Activated CD8-positive, alpha-beta T cell treated with anti-CD3 and anti-CD28 coated beads for 36 hours (primary cell): Measurements from ENCODE around the gene POU4F3. TPM values are rescaled to one million over a fixed set of nuclear protein-coding genes. Genes with fewer than 3 reads are reported as not detected.

Experiments used
- ATAC-seq: fragments of 200-7000 bp; cut with Tn5 transposase; one replicate; pipeline ENCODE4 v1.10.0; 2021; ENCODE audit warnings: mild to moderate bottlenecking, moderate library complexity
- CTCF ChIA-PET: fragments of 350-600 bp; sonication (Branson Sonifier 250); formaldehyde crosslinking; loops from one replicate; lab custom pipeline; 2021; ENCODE audit warnings: antibody characterized with exemption; lab: Charles Lee
- POLR2A ChIA-PET: fragments of 350-600 bp; sonication (Branson Sonifier 250); formaldehyde crosslinking; loops from one replicate; lab custom pipeline; 2021; ENCODE audit warnings: antibody characterized with exemption; lab: Charles Lee
- DNase-seq: peaks from one replicate; pipeline ENCODE4 v3.0.0-alpha.2; 2020
- H3K27ac Mint-ChIP-seq: one replicate; pipeline ENCODE4 v1.8.0; 2021; ENCODE audit warnings: mild to moderate bottlenecking, mixed read lengths
- H3K27me3 Mint-ChIP-seq: one replicate; pipeline ENCODE4 v1.8.0; 2021; ENCODE audit warnings: mixed read lengths
- H3K36me3 Mint-ChIP-seq: one replicate; pipeline ENCODE4 v1.8.0; 2021; ENCODE audit warnings: low read depth, mixed read lengths
- H3K4me1 Mint-ChIP-seq: one replicate; pipeline ENCODE4 v1.8.0; 2021; ENCODE audit warnings: low read depth, mixed read lengths
- H3K4me3 Mint-ChIP-seq: one replicate; pipeline ENCODE4 v1.8.0; 2021; ENCODE audit warnings: mild to moderate bottlenecking, moderate library complexity, mixed read lengths
- H3K9me3 Mint-ChIP-seq: one replicate; pipeline ENCODE4 v1.8.0; 2021; ENCODE audit warnings: mixed read lengths
- intact Hi-C: fragments of 100-400 bp; cut with micrococcal nuclease; formaldehyde crosslinking; loops from one replicate; pipeline ENCODE4 v1.10.0; 2022
- total RNA-seq, 2 experiments: library from RNA; stranded (reverse); gene quantifications; one replicate each; pipeline ENCODE4 v1.2.3, GENCODE V29; 2021
- TF ChIP-seq, protein P1 (sequence below): fragments of 200-600 bp; IDR thresholded peaks from one replicate; pipeline ENCODE4 v1.8.0; 2022; ENCODE audit warnings: antibody characterized with exemption, mild to moderate bottlenecking

POU4F3 gene
- total RNA-seq, 2 experiments from 2014 or later: not detected

DNA sequence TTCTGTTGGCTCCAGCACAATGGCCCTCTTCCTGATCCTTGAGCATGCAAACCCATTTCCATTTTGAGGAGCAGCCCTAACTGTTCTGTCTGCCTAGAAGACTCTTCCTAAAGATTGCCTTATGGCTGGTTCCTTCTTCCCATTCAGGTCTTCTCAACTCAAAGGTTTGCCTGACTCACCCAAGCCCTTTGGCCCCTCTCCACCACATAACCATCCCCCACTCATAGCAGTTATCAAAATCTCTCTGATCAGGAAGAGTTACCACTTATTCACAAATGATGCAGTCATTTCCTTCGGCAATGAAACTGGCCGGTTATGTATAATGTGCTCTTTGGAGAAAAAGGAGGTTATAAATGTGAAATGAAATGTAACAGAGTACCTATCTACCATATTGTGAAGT, 8.9 kb upstream of the POU4F3 start:
- H3K4me1 Mint-ChIP-seq: no peaks in the 10 kb centered on the region
- TF ChIP-seq, protein P1, sequence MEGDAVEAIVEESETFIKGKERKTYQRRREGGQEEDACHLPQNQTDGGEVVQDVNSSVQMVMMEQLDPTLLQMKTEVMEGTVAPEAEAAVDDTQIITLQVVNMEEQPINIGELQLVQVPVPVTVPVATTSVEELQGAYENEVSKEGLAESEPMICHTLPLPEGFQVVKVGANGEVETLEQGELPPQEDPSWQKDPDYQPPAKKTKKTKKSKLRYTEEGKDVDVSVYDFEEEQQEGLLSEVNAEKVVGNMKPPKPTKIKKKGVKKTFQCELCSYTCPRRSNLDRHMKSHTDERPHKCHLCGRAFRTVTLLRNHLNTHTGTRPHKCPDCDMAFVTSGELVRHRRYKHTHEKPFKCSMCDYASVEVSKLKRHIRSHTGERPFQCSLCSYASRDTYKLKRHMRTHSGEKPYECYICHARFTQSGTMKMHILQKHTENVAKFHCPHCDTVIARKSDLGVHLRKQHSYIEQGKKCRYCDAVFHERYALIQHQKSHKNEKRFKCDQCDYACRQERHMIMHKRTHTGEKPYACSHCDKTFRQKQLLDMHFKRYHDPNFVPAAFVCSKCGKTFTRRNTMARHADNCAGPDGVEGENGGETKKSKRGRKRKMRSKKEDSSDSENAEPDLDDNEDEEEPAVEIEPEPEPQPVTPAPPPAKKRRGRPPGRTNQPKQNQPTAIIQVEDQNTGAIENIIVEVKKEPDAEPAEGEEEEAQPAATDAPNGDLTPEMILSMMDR: no peak
- CTCF ChIA-PET: no interaction called here
- no peak overlapping the region for H3K27ac Mint-ChIP-seq
- DNase-seq: no peak
- no peaks in the 10 kb centered on the region for H3K36me3 Mint-ChIP-seq
- no peak overlapping the region for H3K4me3 Mint-ChIP-seq
- no peaks in the 10 kb centered on the region for H3K9me3 Mint-ChIP-seq
- POLR2A ChIA-PET: no interaction called here
- intact Hi-C loops: no loop called here
- ATAC-seq: no peak
- peaks cover 48% of the 10 kb centered on the region for H3K27me3 Mint-ChIP-seq

DNA sequence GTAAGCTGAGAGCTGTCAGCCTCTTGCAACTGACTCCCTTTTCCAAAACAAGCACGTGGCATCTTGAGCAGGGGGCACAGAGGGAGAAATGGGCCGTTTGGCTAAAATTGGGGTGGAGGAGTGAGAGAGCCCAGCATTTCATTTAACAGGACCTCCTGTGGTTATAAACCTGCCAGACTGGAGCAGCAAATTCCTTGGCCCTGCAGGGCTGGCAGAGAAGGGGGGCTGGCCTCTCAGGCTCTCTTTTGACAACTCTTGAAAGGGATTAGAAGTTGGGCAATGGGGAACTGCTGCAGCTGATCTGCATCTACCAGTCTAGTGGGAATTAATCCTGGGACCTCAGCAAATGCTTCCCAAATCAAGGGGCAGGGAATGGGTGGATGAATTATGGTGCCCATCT, 7.2 kb upstream of the POU4F3 start:
- H3K4me3 Mint-ChIP-seq: no peak overlapping the region
- H3K27me3 Mint-ChIP-seq: peaks cover 55% of the 10 kb centered on the region
- ChIA-PET POLR2A (no interaction called here), CTCF (no interaction called here)
- DNase-seq (no peak), ATAC-seq (no peak)
- no peaks in the 10 kb centered on the region for H3K9me3 Mint-ChIP-seq
- H3K27ac Mint-ChIP-seq: no peak overlapping the region
- intact Hi-C loops: no loop called here
- H3K4me1 Mint-ChIP-seq: no peaks in the 10 kb centered on the region
- TF ChIP-seq, protein P1: no peak
- H3K36me3 Mint-ChIP-seq: no peaks in the 10 kb centered on the region

DNA sequence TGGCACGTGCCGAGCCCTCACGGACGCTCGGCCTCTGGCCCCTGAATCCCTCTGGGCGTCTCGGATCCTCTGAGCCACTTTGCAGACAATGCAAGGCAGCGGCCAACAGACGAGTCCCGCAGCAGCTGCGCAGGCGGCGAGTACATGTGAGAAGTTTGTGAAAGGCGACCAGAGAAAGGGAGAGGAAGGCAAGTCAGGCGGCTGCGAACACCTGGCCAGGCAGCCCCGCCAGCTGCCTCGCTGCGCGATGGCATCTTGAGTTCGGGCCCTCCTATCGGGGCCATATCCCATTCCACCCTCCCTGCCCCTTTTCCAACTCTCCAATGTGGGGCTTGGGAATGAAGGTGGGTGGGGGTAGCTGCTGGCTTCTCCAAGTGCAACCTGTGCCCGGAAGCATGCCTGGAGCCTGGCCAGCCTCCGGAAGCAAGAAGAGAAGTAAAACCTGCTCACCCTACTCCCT, 4.5 kb upstream of the POU4F3 start:
- Mint-ChIP-seq H3K36me3 (no peaks in the 10 kb centered on the region), H3K9me3 (no peaks in the 10 kb centered on the region), H3K27me3 (peaks cover 72% of the 10 kb centered on the region), H3K4me3 (no peak overlapping the region), H3K4me1 (no peaks in the 10 kb centered on the region), H3K27ac (no peak overlapping the region)
- ATAC-seq: no peak
- ChIA-PET CTCF (interaction anchor here (1.1 to 1.7 kb wide), 2 partner anchors 10 to 94 kb away, joined by 4 to 5 read pairs; no protein-coding TSS in a partner anchor), POLR2A (no interaction called here)
- no peak for DNase-seq
- TF ChIP-seq, protein P1: no peak
- intact Hi-C loops: no loop called here

DNA sequence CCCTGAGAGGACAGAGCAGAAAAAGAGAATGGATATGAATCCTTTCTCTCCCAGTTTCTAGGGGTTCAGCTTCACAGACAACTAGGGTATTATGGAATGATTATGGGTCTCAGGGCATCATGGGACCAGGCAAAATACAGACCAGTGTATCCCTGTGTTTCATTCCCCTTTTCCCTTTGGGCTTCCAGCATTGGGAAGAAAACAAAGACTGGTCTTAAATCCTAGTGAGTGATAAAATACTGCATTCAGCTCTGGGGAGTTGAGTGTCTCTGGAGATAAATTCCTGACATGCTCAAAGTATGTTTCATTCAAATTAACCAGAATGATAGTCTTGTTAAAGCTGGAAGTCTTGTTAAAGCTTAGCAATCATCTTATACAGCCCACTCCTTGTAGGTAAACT, 2.4 kb upstream of the POU4F3 start:
- Mint-ChIP-seq H3K4me1 (no peaks in the 10 kb centered on the region), H3K4me3 (no peak overlapping the region), H3K36me3 (no peaks in the 10 kb centered on the region), H3K9me3 (no peaks in the 10 kb centered on the region), H3K27ac (no peak overlapping the region), H3K27me3 (peaks cover 81% of the 10 kb centered on the region)
- DNase-seq (no peak), ATAC-seq (no peak)
- CTCF ChIA-PET: no interaction called here
- intact Hi-C loops: no loop called here
- TF ChIP-seq, protein P1: no peak
- POLR2A ChIA-PET: no interaction called here

DNA sequence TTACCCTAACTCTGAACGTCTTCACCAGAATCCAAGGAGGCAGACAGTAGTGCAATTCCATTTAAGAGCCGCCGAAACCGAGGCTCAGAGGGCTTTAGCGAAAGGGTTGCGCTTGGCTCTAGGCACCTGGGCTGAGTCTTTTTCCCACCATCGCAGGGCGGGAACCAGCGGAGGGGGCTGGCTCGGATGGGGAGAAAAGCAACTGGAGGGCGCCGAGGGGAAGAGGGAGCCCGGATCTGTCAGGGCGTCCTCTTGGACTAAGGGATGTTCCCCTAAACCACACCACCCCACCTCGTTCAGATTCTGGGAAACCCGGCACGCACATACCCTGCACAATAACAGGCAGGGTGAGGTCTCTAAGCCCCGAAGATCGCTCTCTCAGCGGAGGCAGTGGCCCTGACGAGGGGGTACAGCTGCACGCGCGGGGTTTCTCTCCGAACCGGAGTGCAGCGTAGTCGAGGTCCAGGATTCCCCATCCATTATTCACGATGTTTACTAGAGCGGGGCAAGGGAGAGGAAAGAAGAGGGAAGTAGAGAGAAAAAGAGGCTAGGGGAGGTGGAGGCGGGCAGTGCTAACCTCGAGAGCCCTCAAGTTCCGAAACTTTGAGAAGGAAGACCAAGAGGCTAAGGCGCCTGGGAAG, 1.3 kb upstream of the POU4F3 start:
- ATAC-seq (no peak), DNase-seq (no peak)
- TF ChIP-seq, protein P1: no peak
- POLR2A ChIA-PET: no interaction called here
- CTCF ChIA-PET: no interaction called here
- H3K27ac Mint-ChIP-seq: no peak overlapping the region
- no peaks in the 10 kb centered on the region for H3K4me1 Mint-ChIP-seq
- H3K4me3 Mint-ChIP-seq: no peak overlapping the region
- intact Hi-C loops: no loop called here
- H3K36me3 Mint-ChIP-seq: no peaks in the 10 kb centered on the region
- H3K9me3 Mint-ChIP-seq: no peaks in the 10 kb centered on the region
- H3K27me3 Mint-ChIP-seq: peaks cover 87% of the 10 kb centered on the region
